Uterus (tissue), 4 donors: Measurements from ENCODE around the gene CFAP73. TPM values are rescaled to one million over a fixed set of nuclear protein-coding genes. Genes with fewer than 3 reads are reported as not detected.

ENCODE experiments used
- DNase-seq, 2 donors: peaks; one replicate each; pipeline ENCODE4 v3.0.0-alpha.2; 2019 to 2020
- H3K27ac ChIP-seq, 2 donors: fragments of 200-600 bp; sonication (generic); 1 replicate in 1 of 2; 2 replicates in 1 of 2; pipeline ENCODE4 v1.5.1; 2016 to 2018
- H3K27me3 ChIP-seq, 2 donors: fragments of 200-600 bp; sonication (generic); one replicate each; pipeline ENCODE4 v1.5.1; 2018 to 2019; ENCODE audit warnings: control low read depth in 1 of 2
- H3K36me3 ChIP-seq, 2 donors: fragments of 200-600 bp; sonication (generic); one replicate each; pipeline ENCODE4 v1.5.1; 2019; ENCODE audit warnings: control low read depth in 1 of 2
- H3K4me1 ChIP-seq, 2 donors: fragments of 200-600 bp; sonication (generic); one replicate each; pipeline ENCODE4 v1.5.1; 2018 to 2019; ENCODE audit warnings: control low read depth in 1 of 2
- H3K4me3 ChIP-seq, 2 donors: fragments of 200-600 bp; sonication (generic); 1 replicate in 1 of 2; 2 replicates in 1 of 2; pipeline ENCODE4 v1.5.1; 2018 to 2019; ENCODE audit warnings: mild to moderate bottlenecking in 1 of 2
- H3K9me3 ChIP-seq, 2 donors: fragments of 200-600 bp; sonication (generic); one replicate each; pipeline ENCODE4 v1.5.1; 2019; ENCODE audit warnings: control low read depth in 1 of 2
- POLR2A ChIP-seq, 2 donors: fragments of 450-650 bp; IDR thresholded peaks; one replicate each; pipeline ENCODE4 v1.6.1; 2016; ENCODE audit warnings: antibody characterized with exemption in 2 of 2, mild to moderate bottlenecking in 1 of 2, moderate library complexity in 1 of 2
- intact Hi-C: fragments of 100-400 bp; cut with DNase I; formaldehyde crosslinking; loops from one replicate; pipeline ENCODE4 v1.15.1; 2023; ENCODE audit warnings: low total_unique reads
- total RNA-seq, 4 donors: library from RNA; depleted of rRNA in 3 of 4; stranded (reverse); fragments of >200 nt in 3 of 4; gene quantifications; one replicate each; pipeline versions ENCODE4 v1.1.0 to v1.2.4, GENCODE V29; 2014 to 2023
- TF ChIP-seq, protein P1 (sequence below), 4 experiments: fragments of 200-600 bp in 2 of 4; fragments of 450-650 bp in 2 of 4; sonication (generic) in 2 of 4; IDR thresholded peaks; one replicate each; pipeline ENCODE4 v1.5.1; 2016 to 2019; ENCODE audit warnings: antibody characterized with exemption in 4 of 4, mild to moderate bottlenecking in 2 of 4, moderate library complexity in 1 of 4
- donor health status: DM: yes; HTN: yes; CAD: no.

CFAP73 gene
- total RNA-seq, 4 donors from 2014 or later: 0.67 to 2.6 TPM; not detected in 2

DNA sequence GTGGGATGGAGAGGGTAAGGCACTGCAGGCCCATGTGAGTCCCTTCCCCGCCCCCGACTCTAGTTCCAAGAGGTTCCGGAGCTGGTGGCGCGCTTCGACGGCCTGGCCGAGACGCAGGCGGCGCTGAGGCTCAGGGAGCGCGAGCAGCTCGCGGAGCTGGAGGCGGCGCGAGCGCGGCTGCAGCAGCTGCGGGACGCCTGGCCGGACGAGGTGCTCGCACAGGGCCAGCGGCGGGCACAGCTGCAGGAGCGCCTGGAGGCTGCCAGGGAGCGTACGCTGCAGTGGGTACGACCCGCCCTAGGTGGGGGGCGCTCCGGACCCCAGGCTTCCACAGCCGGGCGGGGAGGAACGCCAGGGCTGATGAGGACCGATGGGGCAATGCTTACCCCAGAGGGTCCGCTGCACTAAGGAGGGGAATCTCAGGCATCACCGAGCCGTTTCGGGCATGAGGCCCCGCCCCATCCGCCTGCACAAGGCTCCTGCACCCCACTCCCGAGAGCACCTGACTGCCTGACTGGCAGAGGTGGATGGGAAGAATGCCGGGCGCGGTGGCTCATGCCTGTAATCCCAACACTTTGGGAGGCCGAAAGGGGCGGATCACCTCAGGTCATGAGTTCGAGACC lies 4.9 kb downstream of the CFAP73 start:
- H3K4me1 ChIP-seq: peaks cover 0 to 12% of the 10 kb centered on the region in 2 donors
- no peaks in the 10 kb centered on the region for H3K9me3 ChIP-seq
- no peak for TF ChIP-seq POLR2A (IDR thresholded peaks at IDR 0.05)
- TF ChIP-seq, protein P1, sequence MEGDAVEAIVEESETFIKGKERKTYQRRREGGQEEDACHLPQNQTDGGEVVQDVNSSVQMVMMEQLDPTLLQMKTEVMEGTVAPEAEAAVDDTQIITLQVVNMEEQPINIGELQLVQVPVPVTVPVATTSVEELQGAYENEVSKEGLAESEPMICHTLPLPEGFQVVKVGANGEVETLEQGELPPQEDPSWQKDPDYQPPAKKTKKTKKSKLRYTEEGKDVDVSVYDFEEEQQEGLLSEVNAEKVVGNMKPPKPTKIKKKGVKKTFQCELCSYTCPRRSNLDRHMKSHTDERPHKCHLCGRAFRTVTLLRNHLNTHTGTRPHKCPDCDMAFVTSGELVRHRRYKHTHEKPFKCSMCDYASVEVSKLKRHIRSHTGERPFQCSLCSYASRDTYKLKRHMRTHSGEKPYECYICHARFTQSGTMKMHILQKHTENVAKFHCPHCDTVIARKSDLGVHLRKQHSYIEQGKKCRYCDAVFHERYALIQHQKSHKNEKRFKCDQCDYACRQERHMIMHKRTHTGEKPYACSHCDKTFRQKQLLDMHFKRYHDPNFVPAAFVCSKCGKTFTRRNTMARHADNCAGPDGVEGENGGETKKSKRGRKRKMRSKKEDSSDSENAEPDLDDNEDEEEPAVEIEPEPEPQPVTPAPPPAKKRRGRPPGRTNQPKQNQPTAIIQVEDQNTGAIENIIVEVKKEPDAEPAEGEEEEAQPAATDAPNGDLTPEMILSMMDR (IDR thresholded peaks at IDR 0.05): no peak
- no peak overlapping the region for H3K27ac ChIP-seq
- no peak for DNase-seq
- H3K4me3 ChIP-seq: no peak overlapping the region
- H3K36me3 ChIP-seq: no peaks in the 10 kb centered on the region
- intact Hi-C loops: no loop called here
- H3K27me3 ChIP-seq: peaks cover 8 to 13% of the 10 kb centered on the region in 2 donors

DNA sequence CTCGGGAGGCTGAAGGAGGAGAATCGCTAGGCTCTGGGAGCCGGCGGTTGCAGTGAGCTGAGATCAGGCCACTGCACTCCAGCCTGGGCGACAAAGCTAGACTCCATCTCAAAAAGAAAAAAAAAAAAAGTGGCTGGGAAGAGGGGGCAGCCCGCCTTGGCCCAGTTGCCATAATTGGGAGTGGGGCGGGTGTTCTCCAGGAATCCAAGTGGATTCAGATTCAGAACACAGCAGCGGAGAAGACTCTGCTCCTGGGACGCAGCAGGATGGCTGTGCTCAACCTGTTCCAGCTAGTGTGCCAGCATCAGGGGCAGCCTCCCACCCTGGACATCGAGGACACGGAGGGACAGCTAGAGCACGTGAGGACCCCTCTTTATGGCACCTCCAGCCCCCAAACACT lies 5.5 kb downstream of the CFAP73 start:
- H3K36me3 ChIP-seq: no peaks in the 10 kb centered on the region
- no peak overlapping the region for H3K27ac ChIP-seq
- no peak overlapping the region for H3K4me3 ChIP-seq
- intact Hi-C loops: no loop called here
- no peaks in the 10 kb centered on the region for H3K9me3 ChIP-seq
- H3K27me3 ChIP-seq: peaks cover 8 to 13% of the 10 kb centered on the region in 2 donors
- no peak for DNase-seq
- peaks cover 0 to 12% of the 10 kb centered on the region in 2 donors for H3K4me1 ChIP-seq
- no peak for TF ChIP-seq POLR2A (IDR thresholded peaks at IDR 0.05)
- TF ChIP-seq, protein P1 (IDR thresholded peaks at IDR 0.05): no peak

DNA sequence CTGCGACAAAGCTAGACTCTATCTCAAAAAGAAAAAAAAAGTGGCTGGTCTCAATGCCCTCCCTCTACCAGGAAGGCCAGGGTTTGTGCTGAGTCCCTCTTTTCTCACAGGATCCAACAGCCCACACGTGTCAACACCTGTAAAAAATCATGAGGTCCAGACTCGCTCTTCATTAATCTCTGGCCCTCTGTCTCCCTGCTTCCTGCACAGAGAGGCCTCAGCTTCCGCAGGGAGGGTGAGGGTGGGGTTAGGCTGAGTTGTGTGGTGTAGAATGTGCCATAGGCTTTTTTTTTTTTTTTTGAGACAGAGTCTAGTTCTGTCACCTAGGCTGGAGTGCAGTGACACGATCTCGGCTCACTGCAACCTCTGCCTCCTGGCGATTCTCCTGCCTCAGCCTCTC lies 6.1 kb downstream of the CFAP73 start:
- Histone ChIP-seq H3K4me1 (peaks cover 0 to 12% of the 10 kb centered on the region in 2 donors), H3K9me3 (no peaks in the 10 kb centered on the region), H3K27me3 (peaks cover 8 to 13% of the 10 kb centered on the region in 2 donors), H3K27ac (no peak overlapping the region), H3K36me3 (no peaks in the 10 kb centered on the region), H3K4me3 (no peak overlapping the region)
- no peak for DNase-seq
- no peak for TF ChIP-seq POLR2A (IDR thresholded peaks at IDR 0.05)
- TF ChIP-seq, protein P1 (IDR thresholded peaks at IDR 0.05): no peak
- intact Hi-C loops: no loop called here

DNA sequence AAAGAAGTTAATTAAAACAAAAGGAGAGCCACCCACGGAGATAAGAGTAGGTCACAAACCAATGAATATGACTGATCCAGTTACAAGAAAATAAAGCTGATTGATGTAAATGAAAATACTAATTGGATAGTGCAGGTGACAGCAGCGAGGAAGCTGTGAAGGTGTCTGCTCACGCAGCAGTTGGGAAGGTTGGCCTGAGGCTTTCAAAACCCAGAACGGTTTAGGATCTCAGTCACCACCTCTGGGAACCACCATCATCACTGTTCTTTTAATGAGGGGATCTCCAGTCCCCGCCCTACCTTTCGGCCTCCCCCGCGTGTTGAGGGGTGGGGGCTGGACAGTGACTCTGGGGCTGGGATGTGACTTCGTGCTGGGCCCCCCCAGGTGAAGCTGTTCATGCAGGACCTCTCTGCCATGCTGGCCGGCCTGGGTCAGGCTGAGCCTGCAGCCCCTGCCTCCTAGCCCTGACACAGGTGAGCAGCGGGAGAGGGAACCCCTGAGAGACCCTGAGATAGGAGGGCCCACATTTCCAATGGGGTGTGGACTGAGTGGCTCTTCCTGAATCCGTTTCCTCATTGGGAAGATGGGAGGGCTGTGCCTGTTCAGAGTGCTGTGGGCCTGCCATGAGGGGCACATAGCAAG lies 7.8 kb downstream of the CFAP73 start:
- Histone ChIP-seq H3K27me3 (peaks cover 5% of the 10 kb centered on the region in 2 donors), H3K27ac (no peak overlapping the region), H3K4me3 (no peak overlapping the region), H3K4me1 (peaks cover 0 to 12% of the 10 kb centered on the region in 2 donors), H3K36me3 (no peaks in the 10 kb centered on the region), H3K9me3 (no peaks in the 10 kb centered on the region)
- intact Hi-C loops: no loop called here
- no peak for DNase-seq
- no peak for TF ChIP-seq POLR2A (IDR thresholded peaks at IDR 0.05)
- TF ChIP-seq, protein P1 (IDR thresholded peaks at IDR 0.05): no peak

DNA sequence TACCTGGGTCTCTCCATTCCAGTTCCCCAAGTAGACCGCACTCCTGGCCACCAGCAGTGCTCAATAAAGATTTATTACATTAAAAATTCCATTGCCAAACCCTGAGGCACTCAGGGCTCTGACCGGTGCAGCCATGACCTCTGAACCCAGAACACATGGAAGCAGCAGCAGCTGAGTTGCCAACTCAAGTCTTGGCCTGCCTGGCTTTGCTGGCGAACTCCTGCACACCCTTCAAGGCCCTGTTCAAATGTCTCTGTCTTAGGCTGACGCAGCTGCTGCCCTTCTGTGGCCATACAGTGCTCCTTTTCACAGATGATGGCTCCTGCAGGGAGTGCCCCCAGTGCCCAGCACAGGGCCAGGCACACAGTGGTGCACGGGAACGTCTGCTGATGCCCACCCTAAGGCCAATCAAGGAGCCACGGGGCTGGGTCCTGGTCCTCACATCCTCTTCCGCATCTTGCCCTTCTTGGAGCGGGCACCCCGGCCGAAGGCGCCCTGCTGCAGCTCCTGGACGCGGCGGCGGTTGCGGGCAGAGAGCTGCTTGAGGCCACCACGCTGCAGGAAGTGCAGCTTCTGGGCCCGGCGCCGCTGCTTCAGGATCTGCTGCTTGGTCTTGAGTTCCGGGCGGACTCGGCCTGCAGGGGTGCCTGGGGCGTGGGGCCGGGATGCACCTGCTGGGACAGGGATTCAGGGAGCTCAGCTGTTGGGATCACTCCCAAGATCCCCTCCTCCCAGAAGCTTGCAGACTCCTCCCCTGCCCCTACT lies 9.1 kb downstream of the CFAP73 start:
- H3K9me3 ChIP-seq: no peaks in the 10 kb centered on the region
- intact Hi-C loops: no loop called here
- H3K27me3 ChIP-seq: no peaks in the 10 kb centered on the region
- DNase-seq: no peak
- no peak overlapping the region for H3K27ac ChIP-seq
- H3K4me1 ChIP-seq: peaks cover 0 to 7% of the 10 kb centered on the region in 2 donors
- TF ChIP-seq, protein P1 (IDR thresholded peaks at IDR 0.05): no peak
- no peak for TF ChIP-seq POLR2A (IDR thresholded peaks at IDR 0.05)
- H3K4me3 ChIP-seq: no peak overlapping the region
- H3K36me3 ChIP-seq: no peaks in the 10 kb centered on the region
